ENCODE data around the gene SLC30A2. TPM values are rescaled to one million over a fixed set of nuclear protein-coding genes. Genes with fewer than 3 reads are reported as not detected.

The SLC30A2 gene
- total RNA-seq, 2 donors from 2014 or later: not detected

DNA sequence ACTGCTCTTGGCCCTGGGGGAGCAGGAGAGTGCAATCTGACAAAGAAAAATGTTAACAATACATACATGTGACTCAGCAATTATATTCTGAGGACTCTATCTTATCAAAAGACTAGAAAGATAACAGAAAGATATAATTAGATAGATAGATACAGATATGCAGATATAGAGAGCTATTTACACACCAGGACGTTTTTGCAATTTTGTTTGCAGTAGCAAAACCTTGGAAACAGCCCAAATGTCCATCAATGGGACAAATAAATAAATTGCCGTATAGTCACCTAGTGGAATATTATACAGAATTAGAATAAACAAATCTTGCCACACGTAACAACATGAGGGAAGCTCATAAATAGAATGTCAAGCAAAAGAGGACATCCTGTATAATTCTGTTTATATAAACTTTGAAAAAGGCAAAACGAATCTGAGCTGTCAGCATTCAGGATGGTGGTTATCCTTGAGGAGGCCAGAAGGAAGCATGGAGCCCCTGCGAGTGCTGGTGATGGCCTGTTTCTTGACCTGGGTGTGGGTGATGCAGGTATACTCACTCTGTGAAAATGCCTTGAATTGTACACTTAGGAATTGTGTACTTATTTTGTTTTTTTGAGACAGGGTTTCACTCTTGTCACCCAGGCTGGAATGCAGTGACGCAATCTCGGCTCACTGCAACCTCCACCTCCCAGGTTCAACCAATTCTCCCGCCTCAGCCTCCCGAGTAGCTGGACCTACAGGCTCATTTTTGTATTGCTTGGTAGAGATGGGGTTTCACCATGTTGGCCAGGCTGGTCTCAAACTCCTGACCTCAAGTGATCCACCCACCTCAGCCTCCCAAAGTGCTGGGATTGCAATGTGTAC, 34.3 kb upstream of the SLC30A2 start:
- ATAC-seq (no peak), DNase-seq (no peak)
- Mint-ChIP-seq H3K36me3 (ENCODE audit: low read depth) (peaks cover 4% of the 10 kb centered on the region), H3K4me1 (peaks cover 12% of the 10 kb centered on the region), H3K27ac (no peak overlapping the region), H3K27me3 (peaks cover 64% of the 10 kb centered on the region), H3K4me3 (no peak overlapping the region)
- H3K9me3 ChIP-seq (ENCODE audit: control insufficient read depth, low read length, poor library complexity, severe bottlenecking): no peaks in the 10 kb centered on the region

DNA sequence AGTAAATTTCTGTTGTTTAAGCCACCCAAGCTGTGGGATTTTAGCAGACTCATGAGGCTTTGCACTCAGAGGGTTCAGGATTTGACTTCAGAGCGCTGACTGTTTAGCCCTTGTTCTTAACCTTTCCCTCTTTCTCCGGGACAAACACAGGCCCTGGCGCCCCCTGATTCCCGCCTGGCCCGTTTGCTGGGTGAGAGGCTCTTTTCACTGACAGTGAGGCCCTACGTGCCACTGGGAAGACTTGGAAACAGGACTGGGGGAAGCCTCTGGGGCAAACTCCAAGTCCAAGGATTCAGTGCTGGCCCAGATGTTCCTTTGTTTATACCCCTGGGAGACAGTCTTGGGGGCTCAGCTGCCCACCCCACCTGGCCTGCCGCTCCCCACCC, 33.3 kb upstream of the SLC30A2 start:
- Mint-ChIP-seq H3K36me3 (ENCODE audit: low read depth) (peaks cover 2% of the 10 kb centered on the region), H3K4me1 (peaks cover 12% of the 10 kb centered on the region), H3K27ac (no peak overlapping the region), H3K4me3 (no peak overlapping the region), H3K27me3 (peaks cover 61% of the 10 kb centered on the region)
- ATAC-seq (no peak), DNase-seq (no peak)
- H3K9me3 ChIP-seq (ENCODE audit: control insufficient read depth, low read length, poor library complexity, severe bottlenecking): no peaks in the 10 kb centered on the region

DNA sequence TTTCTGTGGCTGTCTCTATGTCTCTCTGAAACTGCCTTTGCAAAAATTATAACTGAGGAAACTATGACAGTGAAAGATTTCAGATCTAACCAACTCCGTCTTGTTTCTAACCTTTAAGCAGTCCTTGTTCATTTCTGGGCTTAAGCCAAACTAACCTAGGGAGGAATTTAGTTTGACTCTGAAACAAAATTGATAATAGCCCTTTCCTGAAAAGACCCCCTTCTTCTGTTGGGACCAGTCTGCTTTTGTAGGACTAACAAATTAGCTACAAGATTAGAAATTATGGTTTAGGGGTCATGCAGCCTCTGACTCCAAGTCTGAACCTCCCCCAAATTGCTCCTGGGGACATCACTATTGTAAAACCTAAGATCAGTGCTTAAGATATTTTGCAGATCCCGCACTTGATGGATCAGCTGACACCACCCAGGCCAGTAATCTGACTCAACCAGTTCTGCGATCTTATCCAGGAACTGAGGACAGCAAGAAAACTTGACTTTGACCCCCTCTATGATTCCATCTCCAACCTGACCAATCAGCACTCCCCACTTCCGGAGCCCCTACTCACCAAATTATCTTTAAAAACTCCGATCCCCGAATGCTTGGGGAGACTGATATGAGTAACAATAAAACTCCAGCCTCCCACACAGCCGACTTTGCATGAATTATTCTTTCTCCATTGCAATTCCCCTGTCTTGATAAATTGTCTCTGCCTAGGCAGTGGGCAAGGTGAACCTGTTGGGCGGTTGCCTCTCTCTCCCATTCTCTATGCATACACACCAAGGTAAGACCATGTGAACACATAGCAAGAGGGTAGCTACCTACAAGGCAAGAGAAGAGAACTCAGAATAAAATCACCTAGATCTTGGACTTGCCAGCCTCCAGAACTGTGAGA, 32.6 kb upstream of the SLC30A2 start:
- DNase-seq (no peak), ATAC-seq (no peak)
- H3K4me1 Mint-ChIP-seq: peaks cover 12% of the 10 kb centered on the region
- no peak overlapping the region for H3K27ac Mint-ChIP-seq
- H3K4me3 Mint-ChIP-seq: no peak overlapping the region
- H3K9me3 ChIP-seq (ENCODE audit: control insufficient read depth, low read length, poor library complexity, severe bottlenecking): no peaks in the 10 kb centered on the region
- H3K36me3 Mint-ChIP-seq (ENCODE audit: low read depth): no peaks in the 10 kb centered on the region
- H3K27me3 Mint-ChIP-seq: peaks cover 61% of the 10 kb centered on the region

DNA sequence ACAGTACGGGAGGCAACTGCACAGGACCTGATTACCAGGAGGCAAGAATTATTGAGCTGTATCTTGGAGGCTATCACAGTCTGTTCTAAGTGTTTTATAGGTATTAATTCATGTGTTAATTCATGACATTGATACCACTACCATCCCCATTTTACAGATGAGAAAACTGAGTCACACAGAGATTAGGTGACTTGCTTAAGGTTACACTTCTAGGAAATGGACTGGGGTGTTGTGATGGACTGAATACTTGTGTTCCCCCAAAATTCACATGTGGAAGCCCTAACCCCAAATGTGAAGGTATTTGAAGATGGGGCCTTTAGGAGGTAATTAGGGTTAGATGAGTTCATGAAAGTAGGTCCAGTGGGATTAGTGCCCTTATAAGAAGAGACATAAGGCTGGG, 31.6 kb upstream of the SLC30A2 start:
- peaks cover 63% of the 10 kb centered on the region for H3K27me3 Mint-ChIP-seq
- no peak overlapping the region for H3K4me3 Mint-ChIP-seq
- no peak for DNase-seq
- ATAC-seq: no peak
- no peaks in the 10 kb centered on the region for H3K36me3 Mint-ChIP-seq (ENCODE audit: low read depth)
- H3K9me3 ChIP-seq (ENCODE audit: control insufficient read depth, low read length, poor library complexity, severe bottlenecking): no peaks in the 10 kb centered on the region
- peaks cover 12% of the 10 kb centered on the region for H3K4me1 Mint-ChIP-seq
- no peak overlapping the region for H3K27ac Mint-ChIP-seq

DNA sequence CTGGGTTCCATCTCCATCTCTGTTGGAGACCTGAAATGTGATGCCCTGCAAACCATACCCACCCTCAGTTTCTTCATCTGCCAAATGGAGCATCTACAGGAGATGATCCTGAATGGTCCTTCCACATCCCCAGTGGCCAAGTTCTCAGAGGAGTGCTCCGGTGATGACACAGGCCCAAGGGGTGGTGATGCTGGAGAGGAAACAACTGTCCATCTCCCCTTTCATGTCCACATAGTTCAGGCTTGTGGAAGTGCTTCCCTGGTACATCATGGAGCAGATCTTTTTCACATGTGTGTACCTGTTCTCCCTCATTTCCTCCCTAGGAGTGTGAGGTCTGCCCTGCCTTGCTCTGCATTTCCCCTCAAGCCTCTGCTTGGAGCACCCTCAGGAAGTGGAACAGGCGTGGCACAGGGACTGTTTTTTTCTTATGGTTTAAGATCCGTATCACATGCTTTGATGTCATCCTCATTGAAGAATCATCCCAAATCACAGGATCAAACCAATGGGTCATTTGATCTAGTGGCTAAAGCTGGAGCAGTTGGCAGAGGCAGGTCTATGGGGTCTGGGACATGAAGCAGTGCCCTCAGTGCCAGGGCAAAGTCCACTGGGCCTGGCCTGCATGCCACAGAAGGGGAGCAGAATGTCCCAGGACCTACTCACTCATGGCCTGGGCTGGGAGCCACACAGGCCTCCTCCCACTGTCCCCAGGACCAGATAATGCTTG, 29.7 kb upstream of the SLC30A2 start:
- Mint-ChIP-seq H3K4me3 (no peak overlapping the region), H3K4me1 (peaks cover 12% of the 10 kb centered on the region), H3K27me3 (peaks cover 61% of the 10 kb centered on the region), H3K36me3 (ENCODE audit: low read depth) (peaks cover 4% of the 10 kb centered on the region), H3K27ac (no peak overlapping the region)
- no peak for DNase-seq
- H3K9me3 ChIP-seq (ENCODE audit: control insufficient read depth, low read length, poor library complexity, severe bottlenecking): no peaks in the 10 kb centered on the region
- ATAC-seq: no peak

DNA sequence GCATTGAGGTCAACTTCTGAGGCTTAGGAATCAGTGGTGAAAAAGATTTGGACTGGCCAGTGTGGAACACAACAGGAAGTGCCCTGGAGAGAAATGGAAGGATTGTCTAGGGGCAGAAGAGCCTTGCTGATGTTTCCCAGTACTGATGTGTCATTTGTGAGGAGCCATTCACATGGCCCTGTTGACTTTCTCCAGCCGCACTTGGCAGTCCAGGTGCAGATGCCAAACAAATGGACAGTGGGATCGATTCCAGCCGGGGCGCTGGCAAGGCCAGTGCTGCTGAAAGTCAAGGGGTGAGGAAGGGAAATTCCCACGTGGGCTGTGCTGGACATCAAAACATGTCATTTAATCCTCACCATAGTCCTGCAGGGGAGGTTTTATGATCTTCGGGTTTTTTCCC, 26.4 kb upstream of the SLC30A2 start:
- H3K4me1 Mint-ChIP-seq: peaks cover 13% of the 10 kb centered on the region
- H3K9me3 ChIP-seq (ENCODE audit: control insufficient read depth, low read length, poor library complexity, severe bottlenecking): no peaks in the 10 kb centered on the region
- peaks cover 63% of the 10 kb centered on the region for H3K27me3 Mint-ChIP-seq
- H3K27ac Mint-ChIP-seq: no peak overlapping the region
- no peak overlapping the region for H3K4me3 Mint-ChIP-seq
- ATAC-seq: no peak
- peaks cover 4% of the 10 kb centered on the region for H3K36me3 Mint-ChIP-seq (ENCODE audit: low read depth)
- no peak for DNase-seq

DNA sequence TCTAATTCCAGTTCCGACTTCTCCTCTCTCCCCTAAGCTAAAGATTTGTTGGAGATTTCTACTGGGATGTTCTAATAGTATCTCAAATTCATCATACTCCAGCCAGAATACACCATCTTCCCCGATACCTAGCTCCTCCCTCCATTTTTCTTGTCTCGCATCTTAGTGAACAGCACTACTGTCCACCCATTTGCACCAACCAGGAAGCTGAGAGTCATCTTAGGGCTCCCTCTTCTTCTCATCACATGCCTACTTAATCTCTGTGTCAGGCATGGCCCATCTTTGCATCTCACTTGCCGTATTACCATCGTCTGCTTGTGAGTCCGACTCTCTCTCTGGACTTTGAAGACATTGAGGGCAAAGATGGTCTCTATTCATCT, 25.0 kb upstream of the SLC30A2 start:
- no peaks in the 10 kb centered on the region for H3K9me3 ChIP-seq (ENCODE audit: control insufficient read depth, low read length, poor library complexity, severe bottlenecking)
- Mint-ChIP-seq H3K36me3 (ENCODE audit: low read depth) (peaks cover 4% of the 10 kb centered on the region), H3K4me3 (no peak overlapping the region), H3K27ac (no peak overlapping the region), H3K4me1 (peaks cover 9% of the 10 kb centered on the region), H3K27me3 (peaks cover 65% of the 10 kb centered on the region)
- DNase-seq (no peak), ATAC-seq (no peak)

DNA sequence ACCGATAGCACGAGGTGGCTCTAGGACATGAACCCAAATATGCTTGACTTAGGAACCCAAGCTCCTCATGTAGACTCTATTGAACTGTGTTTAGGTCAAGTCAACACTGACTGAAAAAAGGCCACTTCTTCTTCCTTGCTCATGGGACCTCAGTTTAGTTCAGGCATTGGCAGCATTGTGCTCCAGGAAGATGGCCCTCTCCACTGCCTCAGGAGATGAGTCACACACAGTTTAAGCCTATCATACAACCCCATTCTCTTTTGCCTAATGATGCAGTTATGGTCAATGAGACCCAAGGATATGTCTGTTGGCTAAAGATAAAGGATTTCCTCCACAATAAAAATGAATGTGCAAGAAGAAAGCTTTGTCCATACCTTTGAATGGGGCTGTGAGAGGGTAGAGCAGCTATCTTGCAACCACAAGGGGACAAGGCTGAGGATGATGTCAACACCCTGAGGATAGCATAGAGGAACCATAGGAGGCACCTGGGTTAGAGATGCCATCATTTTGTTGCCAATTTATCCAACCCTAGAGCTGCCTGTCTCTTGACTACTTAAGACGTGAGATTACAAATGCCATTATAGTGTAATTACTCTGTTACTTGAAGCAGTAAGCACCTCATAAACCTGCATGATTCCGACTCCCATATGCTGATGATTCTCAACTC, 24.5 kb upstream of the SLC30A2 start:
- no peak for ATAC-seq
- H3K4me1 Mint-ChIP-seq: peaks cover 3% of the 10 kb centered on the region
- no peak overlapping the region for H3K27ac Mint-ChIP-seq

DNA sequence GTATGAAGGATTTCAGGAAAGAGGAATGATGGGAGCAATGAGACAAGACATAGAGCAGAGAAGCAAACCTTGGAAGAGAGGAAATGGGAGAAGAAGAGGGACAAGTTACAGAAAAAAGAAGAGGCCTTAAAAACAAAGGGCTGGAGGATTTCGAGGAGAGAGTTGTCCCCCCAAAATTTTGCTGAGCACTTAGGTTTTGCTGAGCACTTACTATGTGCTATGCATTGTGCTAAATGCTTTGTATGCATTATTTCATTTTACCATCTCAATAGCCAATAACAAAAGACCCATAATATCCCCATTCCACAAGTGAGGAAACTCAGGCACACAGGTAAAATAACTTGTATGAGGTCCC, 24.0 kb upstream of the SLC30A2 start:
- ATAC-seq: no peak
- Mint-ChIP-seq H3K4me3 (no peak overlapping the region), H3K27me3 (peaks cover 72% of the 10 kb centered on the region), H3K4me1 (peaks cover 2% of the 10 kb centered on the region), H3K27ac (no peak overlapping the region), H3K36me3 (ENCODE audit: low read depth) (peaks cover 4% of the 10 kb centered on the region)
- H3K9me3 ChIP-seq (ENCODE audit: control insufficient read depth, low read length, poor library complexity, severe bottlenecking): no peaks in the 10 kb centered on the region
- no peak for DNase-seq

More for the DNA sequence above, 24.5 kb upstream of the SLC30A2 start:
- Mint-ChIP-seq H3K4me3 (no peak overlapping the region), H3K27me3 (peaks cover 67% of the 10 kb centered on the region), H3K36me3 (ENCODE audit: low read depth) (peaks cover 4% of the 10 kb centered on the region)
- H3K9me3 ChIP-seq (ENCODE audit: control insufficient read depth, low read length, poor library complexity, severe bottlenecking): no peaks in the 10 kb centered on the region
- DNase-seq: no peak

DNA sequence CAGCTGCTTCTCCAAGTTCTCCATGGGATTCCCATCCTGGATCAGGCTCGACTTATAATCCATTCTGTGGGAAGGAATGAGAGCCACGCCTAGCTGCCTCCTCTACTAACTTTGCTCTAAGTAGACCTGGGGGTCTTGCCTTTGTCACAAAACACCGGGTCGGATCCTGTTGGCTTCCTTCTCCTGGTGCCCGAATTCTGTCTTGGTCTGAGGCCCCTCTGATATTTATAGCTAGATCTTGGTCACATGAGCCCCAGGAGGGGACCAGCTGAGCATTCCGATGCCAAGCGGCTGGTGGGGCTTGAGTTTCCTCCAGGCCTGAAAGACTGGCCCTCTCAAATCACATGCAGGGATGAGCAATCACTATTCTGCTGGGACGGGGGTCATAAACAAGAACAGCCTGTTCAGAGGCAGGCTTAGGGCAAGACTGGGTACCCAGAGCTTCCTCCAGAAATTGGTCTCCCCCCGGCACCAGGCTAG, 21.6 kb upstream of the SLC30A2 start, which contains the start of gene TRIM63:
TRIM63 (minus strand) TSS at position 199 of the 480 bp plus-strand sequence; CDS start at position 63, 136 bp downstream.
- H3K27me3 Mint-ChIP-seq: peaks cover 55% of the 10 kb centered on the region
- H3K27ac Mint-ChIP-seq: no peak within 1 kb of the TSS
- no peak for ATAC-seq

DNA sequence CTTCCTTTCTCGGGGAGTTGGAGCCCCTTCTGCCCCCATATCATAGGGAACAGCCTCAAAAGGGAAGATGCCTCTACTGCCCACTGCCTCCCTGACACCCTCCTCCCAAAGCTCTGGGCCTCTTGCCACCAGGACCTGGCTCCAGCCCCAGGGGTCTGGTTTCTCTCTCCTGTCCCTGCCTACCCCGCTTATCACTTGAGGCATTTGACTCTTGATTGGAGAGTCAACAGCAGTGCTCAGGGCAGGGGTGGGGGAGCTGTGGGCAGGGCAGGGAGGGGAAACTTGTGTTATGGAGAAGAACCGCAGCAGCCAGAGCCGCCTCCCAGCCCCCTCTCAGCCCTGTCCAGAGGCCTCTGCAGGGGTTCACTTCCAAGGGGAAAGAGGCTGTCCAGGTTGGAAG, 20.9 kb upstream of the SLC30A2 start:
- Mint-ChIP-seq H3K4me1 (peaks cover 2% of the 10 kb centered on the region), H3K4me3 (no peak overlapping the region), H3K27ac (no peak overlapping the region), H3K36me3 (ENCODE audit: low read depth) (no peaks in the 10 kb centered on the region), H3K27me3 (peaks cover 49% of the 10 kb centered on the region)
- DNase-seq (no peak), ATAC-seq (no peak)
- H3K9me3 ChIP-seq (ENCODE audit: control insufficient read depth, low read length, poor library complexity, severe bottlenecking): no peaks in the 10 kb centered on the region

More for the DNA sequence above, 21.6 kb upstream of the SLC30A2 start, which contains the start of gene TRIM63:
- H3K4me1 Mint-ChIP-seq: peaks cover 2% of the 10 kb centered on the region
- no peak for DNase-seq
- H3K4me3 Mint-ChIP-seq: no peak within 1 kb of the TSS
- H3K9me3 ChIP-seq (ENCODE audit: control insufficient read depth, low read length, poor library complexity, severe bottlenecking): no peaks in the 10 kb centered on the region
- H3K36me3 Mint-ChIP-seq (ENCODE audit: low read depth): peaks cover 4% of the 10 kb centered on the region

DNA sequence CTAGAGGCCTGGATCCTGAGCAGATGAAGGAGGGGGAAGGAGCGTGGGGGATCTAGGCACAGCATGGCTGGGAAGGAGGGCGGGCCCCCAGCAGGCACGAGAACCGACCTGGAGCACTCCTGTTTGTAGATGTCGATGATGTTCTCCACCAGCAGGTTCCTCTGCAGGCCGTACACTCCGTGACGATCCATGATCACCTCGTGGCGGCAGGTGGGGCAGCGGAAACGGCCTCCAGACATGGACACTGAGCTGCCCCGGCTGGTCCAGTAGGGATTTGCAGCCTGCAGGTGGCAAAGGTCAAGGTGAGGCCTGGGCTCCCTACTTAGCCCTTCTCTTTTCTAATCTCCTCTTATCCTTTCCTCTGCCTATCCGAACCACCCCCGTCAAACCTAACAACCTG, 20.2 kb upstream of the SLC30A2 start:
- H3K27ac Mint-ChIP-seq: no peak overlapping the region
- no peaks in the 10 kb centered on the region for H3K36me3 Mint-ChIP-seq (ENCODE audit: low read depth)
- H3K4me3 Mint-ChIP-seq: no peak overlapping the region
- DNase-seq: no peak
- H3K27me3 Mint-ChIP-seq: peaks cover 48% of the 10 kb centered on the region
- ATAC-seq: no peak
- peaks cover 2% of the 10 kb centered on the region for H3K4me1 Mint-ChIP-seq
- H3K9me3 ChIP-seq (ENCODE audit: control insufficient read depth, low read length, poor library complexity, severe bottlenecking): no peaks in the 10 kb centered on the region
